Measurements from ENCODE around the gene MICU1. TPM values are rescaled to one million over a fixed set of nuclear protein-coding genes. Genes with fewer than 3 reads are reported as not detected.

MICU1 gene
- polyA plus RNA-seq, 1 donor (not counting 4 experiments of a cell fraction or from before 2014, with no cell fraction given): 19.4 TPM

GRCh38 chr10:72654720-72655119, 28.8 kb upstream of the MICU1 start:
- FAIRE-seq: no peak
- Histone ChIP-seq H3K79me2 (ENCODE audit: control insufficient read depth, insufficient read depth, low read length) (no peaks in the 10 kb centered on the region), H3K9me3 (ENCODE audit: control insufficient read depth, low read depth, low read length) (no peaks in the 10 kb centered on the region), H3K9ac (ENCODE audit: control insufficient read depth, extremely low read depth, insufficient read depth, low read length) (no peak overlapping the region), H3K4me3 (ENCODE audit: control insufficient read depth in 2 of 3, extremely low read depth in 1 of 3, insufficient read depth in 2 of 3, low read depth in 1 of 3, low read length in 3 of 3) (no peak overlapping the region), H3K27me3 (ENCODE audit: control insufficient read depth, extremely low read depth, insufficient read depth, low read length) (no peaks in the 10 kb centered on the region), H4K20me1 (ENCODE audit: control insufficient read depth, extremely low read depth, insufficient read depth, low read length) (no peaks in the 10 kb centered on the region), H3K27ac (ENCODE audit: control insufficient read depth, insufficient read depth, low read length) (no peak overlapping the region), H2AFZ (ENCODE audit: control insufficient read depth, low read length) (no peak overlapping the region), H3K4me2 (ENCODE audit: control insufficient read depth, extremely low read depth, insufficient read depth, low read depth, low read length) (no peak overlapping the region), H3K36me3 (ENCODE audit: control insufficient read depth in 2 of 2, extremely low read depth in 1 of 2, insufficient read depth in 2 of 2, low read length in 2 of 2) (no peaks in the 10 kb centered on the region), H3K9me1 (ENCODE audit: control insufficient read depth, extremely low read depth, insufficient read depth, low read length) (no peaks in the 10 kb centered on the region), H3K4me1 (ENCODE audit: control insufficient read depth, extremely low read depth, insufficient read depth, low read length) (no peaks in the 10 kb centered on the region)
- TF ChIP-seq EZH2 (IDR thresholded peaks at IDR 0.05; ENCODE audit: low read length) (no peak), CTCF (optimal IDR thresholded peaks at IDR 0.05 in 1 of 3, IDR thresholded peaks at IDR 0.05 in 1 of 3, conservative IDR thresholded peaks at IDR 0.05 in 1 of 3; ENCODE audit: extremely low read depth in 1 of 3, insufficient read depth in 2 of 3, low read length in 3 of 3) (no peak)
- dilution Hi-C loops (cut with MboI; ENCODE audit: extremely low pct_ligation_motif_present, low sequenced_read_pairs): no loop called here
- DNase-seq (ENCODE audit: low read depth, low spot score): no peak

DNA sequence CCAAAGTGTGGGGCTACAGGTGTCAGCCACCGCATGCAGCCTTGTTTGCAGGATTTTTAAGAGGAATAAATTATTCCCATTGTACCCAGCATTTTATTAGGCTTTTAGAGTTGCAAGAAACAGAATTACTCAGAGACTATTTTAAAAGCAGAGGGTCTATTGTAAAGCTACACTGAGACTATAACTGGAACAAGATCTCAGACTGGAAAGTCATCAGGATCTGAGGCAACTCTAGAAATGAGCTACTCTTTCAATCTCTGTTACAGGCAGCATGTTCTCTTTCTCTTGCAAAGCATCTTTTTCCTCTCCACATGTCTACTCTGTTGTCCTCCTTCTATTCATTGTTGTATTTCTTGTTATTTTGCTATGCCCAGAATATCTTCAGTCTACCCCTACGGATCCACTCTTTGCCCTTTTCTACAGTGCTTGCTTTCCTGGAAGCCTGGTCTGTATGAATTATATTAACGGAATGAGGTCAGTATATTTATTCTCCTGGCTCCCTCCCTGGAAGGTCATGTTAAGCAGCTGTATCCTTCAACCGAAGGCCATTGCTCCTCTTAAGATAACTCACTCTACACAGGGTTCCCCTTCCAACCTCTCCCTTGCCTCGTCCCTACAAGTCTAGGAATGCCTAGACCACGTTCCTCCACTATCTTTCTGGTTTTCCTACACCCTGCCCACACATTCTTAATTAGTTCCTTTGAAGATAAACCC, 27.7 kb upstream of the MICU1 start:
- dilution Hi-C loops (cut with MboI; ENCODE audit: extremely low pct_ligation_motif_present, low sequenced_read_pairs): no loop called here
- no peak overlapping the region for H3K27ac ChIP-seq (ENCODE audit: control insufficient read depth, insufficient read depth, low read length)
- no peak overlapping the region for H3K4me3 ChIP-seq (ENCODE audit: control insufficient read depth in 2 of 3, extremely low read depth in 1 of 3, insufficient read depth in 2 of 3, low read depth in 1 of 3, low read length in 3 of 3)
- H3K36me3 ChIP-seq (ENCODE audit: control insufficient read depth in 2 of 2, extremely low read depth in 1 of 2, insufficient read depth in 2 of 2, low read length in 2 of 2): no peaks in the 10 kb centered on the region
- H4K20me1 ChIP-seq (ENCODE audit: control insufficient read depth, extremely low read depth, insufficient read depth, low read length): no peaks in the 10 kb centered on the region
- H2AFZ ChIP-seq (ENCODE audit: control insufficient read depth, low read length): no peak overlapping the region
- no peaks in the 10 kb centered on the region for H3K27me3 ChIP-seq (ENCODE audit: control insufficient read depth, extremely low read depth, insufficient read depth, low read length)
- H3K4me2 ChIP-seq (ENCODE audit: control insufficient read depth, extremely low read depth, insufficient read depth, low read depth, low read length): no peak overlapping the region
- FAIRE-seq (no peak), DNase-seq (ENCODE audit: low read depth, low spot score) (no peak)
- no peaks in the 10 kb centered on the region for H3K79me2 ChIP-seq (ENCODE audit: control insufficient read depth, insufficient read depth, low read length)
- H3K4me1 ChIP-seq (ENCODE audit: control insufficient read depth, extremely low read depth, insufficient read depth, low read length): no peaks in the 10 kb centered on the region
- H3K9me1 ChIP-seq (ENCODE audit: control insufficient read depth, extremely low read depth, insufficient read depth, low read length): no peaks in the 10 kb centered on the region
- no peak overlapping the region for H3K9ac ChIP-seq (ENCODE audit: control insufficient read depth, extremely low read depth, insufficient read depth, low read length)
- TF ChIP-seq CTCF (optimal IDR thresholded peaks at IDR 0.05 in 1 of 3, IDR thresholded peaks at IDR 0.05 in 1 of 3, conservative IDR thresholded peaks at IDR 0.05 in 1 of 3; ENCODE audit: extremely low read depth in 1 of 3, insufficient read depth in 2 of 3, low read length in 3 of 3) (no peak), EZH2 (IDR thresholded peaks at IDR 0.05; ENCODE audit: low read length) (no peak)
- no peaks in the 10 kb centered on the region for H3K9me3 ChIP-seq (ENCODE audit: control insufficient read depth, low read depth, low read length)

All from keratinocyte (primary cell).